GM19240 (cell line): Measurements from ENCODE around the gene HOXA5.

Experiments used
- DNase-seq: peaks from one replicate; pipeline ENCODE4 v3.0.0; 2011; ENCODE audit warnings: low spot score; ENCODE audit not compliant: insufficient read length

Gene HOXA5

DNA sequence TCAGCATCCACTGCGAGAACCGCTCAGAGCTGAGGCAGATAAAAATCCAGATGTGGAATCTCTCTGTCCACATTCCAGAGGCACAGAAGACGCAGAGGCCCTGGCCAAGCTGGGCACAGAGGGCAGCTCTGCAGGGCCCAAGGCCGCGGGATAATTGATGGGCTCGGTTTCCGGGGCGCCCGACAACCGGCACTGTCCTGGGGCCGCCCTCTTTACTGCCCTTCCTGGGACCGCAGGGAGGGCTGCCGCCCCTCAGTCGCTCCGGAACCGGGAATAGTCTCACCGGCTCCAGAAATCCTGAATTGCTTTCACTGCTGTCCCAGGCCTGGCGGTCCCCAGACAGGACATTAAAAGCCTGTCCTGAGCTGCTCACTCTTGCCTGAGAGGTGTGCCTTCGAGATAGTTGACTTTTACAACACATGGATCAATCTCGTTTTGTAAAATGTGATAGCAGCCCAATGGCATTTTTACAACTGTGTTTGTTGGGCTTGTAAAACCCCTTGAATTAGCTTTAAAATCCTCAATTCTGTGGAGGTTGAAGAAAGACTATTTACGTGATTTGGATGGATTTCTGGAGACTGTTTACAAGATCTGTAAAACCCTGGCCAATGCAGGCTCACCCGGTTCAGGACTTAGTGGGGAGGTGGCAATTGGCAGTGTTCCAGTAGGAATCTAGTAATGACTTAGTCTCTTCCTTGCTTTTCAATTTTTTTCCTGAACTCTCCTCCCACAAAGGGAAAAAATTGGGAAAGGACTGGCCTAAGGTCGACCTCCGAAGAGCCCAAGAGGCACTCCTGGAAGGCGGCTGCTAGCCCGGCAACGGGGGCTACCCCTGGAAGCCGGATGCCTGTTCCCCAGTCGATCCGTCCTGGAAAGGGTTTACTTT, 5.5 kb upstream of the HOXA5 start:
- DNase-seq = no peak

DNA sequence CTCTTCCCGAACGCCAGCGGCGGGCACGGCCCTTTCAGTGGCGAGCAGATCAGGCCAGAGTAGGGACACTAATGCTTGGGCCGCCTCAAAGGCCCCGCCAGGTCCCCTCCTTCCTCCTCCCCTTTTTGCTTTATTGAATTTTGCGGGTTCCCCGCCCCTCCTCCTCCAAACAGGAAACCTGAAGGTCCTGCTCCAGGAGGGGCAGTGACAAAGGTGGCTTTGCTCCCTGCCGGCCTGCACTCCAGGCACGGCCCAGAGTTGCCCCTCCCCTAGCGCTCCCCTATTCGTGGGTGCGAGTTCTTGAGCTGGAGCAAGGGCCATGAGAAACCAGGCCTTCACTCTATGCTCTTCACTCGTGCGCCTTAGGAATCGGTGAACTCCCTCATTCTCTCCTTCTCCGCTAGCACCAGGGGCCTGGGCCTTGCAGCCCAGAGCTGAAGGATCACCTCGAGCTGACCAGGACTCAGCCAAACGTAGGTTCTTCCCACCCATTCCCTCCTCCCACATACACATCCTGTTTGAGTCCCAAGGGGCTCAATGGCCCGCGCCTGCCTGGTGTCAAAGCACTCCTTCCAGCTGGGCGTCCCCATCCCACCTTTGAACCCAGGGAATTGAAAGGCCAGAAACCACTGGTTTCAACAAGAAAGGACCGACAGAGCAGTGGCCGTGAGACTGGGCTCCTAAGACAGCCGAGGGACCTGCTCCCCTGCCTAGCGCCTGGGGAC, 4.7 kb upstream of the HOXA5 start:
- DNase-seq = no peak

DNA sequence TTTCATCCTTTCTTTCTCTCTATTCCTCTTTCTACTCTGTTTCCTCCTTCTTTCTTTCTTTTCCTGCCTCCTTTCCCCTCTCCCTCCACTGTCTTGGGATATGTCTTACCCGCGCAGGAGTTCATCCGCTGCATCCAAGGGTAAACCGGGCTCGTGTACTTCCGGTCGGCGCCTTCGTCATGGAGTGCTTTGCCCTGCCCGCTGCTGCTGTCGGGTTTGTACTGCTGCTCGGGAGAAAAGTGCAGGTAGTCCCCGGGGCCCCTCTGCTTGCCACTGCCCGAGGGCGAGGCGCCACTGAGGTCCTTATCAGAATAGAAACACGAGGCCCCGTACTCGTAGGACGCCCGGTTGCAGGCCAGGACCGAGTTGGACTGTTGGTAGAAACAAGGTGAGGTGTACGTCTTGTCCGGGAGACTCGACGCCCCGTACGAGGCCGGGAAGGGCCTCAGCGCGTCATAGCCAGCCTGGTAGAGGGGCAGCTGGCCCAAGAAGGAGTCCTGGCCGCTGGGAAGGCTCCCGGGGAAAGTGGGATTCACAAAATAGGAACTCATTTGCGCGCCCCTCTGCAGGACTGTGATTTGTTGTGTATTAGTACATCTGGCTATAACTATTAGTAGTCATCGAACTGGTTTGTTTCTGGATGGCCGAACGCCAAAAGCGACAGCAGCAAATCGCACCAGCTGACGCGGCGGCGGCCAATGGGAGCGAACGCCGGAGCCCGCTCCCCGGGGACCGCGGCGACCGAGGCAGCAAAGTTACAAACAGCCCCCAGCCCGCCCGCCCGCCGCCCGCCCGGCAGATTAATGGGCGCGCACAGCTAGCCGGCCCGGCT, 3.9 kb upstream of the HOXA5 start, which contains the start of gene HOXA6:
Gene HOXA6, minus strand, starts transcription at position 576 of the 832 bp plus-strand sequence. Its CDS starts 25 bp downstream, at position 551.
- DNase-seq = no peak

DNA sequence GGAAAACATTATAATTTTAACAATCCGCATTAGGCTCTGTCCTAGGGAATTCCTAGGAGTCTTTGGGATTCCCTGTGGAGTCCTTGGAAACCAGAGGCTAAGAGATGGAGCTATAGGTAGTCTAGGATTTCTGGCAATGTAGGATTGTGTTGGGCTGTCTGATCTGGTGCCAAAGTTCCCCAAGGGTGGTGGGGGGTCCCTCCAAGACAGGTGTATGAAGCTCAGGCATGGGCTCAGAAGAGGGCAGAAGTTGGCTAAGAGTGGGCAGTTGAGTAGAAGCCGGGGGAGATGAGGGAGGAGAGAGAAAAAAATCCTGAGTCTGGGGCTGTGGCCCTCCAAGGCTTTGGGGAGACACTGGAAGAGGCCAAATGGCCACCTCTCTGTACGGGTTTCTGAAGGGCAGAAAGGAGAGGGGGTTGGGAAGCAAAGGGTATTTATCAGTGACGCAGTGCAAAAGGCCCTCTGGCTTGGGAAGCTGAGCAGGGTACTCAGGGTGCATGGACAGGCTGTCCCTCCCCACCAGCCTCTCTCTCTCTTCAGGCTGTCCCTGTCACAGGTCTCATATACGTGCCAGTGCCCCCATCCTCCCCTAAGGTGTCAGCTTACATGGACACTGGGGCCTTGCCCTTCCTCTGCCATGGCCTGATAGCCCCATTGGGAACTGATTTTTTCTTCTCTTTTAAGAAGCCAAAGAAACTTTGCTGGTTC, 3.2 kb upstream of the HOXA5 start:
- DNase-seq = no peak

DNA sequence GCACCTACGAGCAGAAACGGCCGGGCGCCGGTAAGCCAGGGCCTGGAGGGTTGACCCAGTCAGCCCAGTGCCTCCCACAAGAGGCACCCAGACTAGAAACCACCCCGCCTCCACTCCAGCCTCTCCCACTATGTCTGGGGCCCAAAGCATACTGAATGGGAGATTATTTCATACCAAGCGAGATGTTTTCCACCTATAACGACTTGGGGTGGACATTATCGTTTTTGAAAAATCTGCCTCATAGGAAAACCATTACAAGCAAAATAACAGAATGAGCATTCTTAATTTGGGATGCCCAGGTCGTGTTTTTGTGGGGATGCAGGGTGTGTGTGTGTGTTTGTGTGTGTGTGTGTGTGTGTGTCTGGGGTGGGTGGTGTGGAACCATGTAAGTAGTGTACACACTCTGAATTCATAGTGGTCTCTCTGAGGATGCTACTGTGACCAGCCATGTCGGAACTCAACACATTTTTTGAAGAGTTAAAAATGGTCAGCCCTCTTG, 2.5 kb upstream of the HOXA5 start:
- no peak for DNase-seq

DNA sequence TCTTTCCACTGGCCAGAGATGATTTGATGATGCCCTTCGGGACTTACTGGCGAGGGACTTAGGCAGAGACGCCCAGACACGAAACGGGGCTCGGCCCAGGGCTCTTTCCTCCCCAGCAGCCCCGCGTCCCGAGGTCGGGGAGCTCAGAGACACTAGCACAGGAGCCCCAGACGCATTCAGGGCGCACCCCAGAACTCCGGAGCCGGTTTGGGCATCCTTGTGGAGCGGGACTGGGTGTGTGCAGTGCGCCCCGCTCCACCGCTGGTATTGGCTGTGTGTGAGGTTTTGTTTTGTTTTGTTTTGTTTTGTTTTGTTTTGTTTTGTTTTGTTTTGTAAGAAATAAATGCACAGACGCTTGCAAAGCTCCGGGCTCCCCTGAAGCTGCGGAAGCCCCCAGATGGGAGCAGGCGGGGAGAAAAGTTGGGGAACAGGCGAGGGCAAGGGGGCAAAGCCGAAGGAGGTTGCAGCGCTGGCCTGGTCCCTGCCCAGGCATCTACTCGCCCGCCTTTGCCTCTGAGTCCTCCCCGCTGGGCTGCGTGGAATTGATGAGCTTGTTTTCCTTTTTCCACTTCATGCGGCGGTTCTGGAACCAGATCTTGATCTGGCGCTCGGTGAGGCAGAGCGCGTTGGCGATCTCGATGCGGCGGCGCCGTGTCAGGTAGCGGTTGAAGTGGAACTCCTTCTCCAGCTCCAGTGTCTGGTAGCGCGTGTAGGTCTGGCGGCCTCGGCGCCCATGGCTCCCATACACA, 1.9 kb upstream of the HOXA5 start:
- no peak for DNase-seq

DNA sequence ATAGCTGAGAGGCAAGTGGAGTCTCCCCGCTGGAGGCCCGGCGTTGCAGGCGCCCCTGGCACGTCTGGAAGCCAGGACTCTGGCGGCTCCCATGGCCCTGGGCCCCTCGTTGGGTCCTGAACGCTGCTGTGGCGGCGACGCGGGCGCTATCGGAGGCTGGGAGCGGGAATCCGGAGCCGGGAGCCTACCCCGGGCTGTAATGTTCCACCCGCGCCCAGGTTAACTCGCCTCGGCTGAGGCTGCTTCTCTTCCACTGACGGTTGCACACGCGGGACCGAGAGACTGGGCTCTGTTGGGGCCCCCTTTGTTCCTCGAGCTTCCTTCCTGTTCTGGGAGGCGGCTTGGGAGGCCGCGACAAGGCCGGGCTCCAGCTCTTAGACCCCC, 1.3 kb upstream of the HOXA5 start:
- DNase-seq = no peak

DNA sequence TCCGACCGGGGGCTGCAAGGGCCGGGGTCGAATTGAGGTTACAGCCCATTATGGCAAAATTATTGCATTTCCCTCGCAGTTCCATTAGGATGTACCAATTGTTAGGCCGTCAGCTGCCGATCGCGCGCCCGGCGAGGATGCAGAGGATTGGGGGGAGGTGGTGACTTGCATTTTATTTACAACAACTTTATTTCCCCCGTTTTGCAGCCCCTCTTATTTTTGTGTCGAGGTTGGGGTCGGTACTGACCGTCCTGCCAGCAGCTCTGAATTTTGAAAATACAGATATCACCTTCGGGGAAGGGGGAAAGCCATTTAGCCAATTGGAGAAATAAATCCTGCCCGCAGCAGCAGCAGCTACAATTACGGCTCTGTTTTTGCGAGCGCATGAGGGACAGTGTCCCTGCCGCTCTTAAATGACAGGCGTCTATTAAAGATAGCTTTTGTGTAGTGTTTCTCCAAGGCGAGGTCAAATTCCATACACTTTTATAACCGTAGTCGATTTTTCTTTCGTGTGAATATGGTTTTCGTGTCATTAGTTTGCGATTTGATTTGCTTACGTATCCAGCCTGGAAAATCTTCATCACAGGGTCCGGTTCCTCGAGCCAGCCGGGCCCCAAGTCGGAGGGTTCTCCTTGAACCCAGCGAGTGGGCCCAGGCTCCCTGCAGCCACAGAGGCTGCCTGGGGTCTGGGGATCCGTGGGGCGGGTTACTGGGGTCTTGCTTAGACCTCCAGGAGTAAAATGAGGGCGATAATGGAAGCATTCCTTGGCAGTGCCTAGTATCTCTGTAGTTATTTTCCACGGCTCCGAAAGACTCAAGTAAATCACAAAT, 684 bp upstream of the HOXA5 start:
- DNase-seq = no peak

DNA sequence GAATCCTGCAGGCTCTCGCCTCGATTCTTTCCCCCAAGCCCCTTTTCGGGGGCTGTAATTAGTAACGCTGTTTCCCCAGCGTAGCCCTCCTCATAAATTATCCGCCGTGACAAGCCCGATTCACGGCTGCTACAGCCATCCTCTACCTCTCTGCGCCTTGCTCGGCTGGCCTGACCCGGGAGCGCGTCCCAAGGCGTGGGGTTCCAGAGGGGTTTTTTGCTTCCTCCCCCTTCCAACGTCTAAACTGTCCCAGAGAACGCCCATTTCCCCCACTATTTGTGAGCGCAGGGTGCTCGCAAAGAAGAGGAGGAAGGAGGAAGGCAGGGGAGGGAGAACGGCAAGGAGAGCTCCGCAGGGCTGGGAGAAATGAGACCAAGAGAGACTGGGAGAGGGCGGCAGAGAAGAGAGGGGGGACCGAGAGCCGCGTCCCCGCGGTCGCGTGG, 880 bp downstream of the HOXA5 start:
- DNase-seq = no peak

DNA sequence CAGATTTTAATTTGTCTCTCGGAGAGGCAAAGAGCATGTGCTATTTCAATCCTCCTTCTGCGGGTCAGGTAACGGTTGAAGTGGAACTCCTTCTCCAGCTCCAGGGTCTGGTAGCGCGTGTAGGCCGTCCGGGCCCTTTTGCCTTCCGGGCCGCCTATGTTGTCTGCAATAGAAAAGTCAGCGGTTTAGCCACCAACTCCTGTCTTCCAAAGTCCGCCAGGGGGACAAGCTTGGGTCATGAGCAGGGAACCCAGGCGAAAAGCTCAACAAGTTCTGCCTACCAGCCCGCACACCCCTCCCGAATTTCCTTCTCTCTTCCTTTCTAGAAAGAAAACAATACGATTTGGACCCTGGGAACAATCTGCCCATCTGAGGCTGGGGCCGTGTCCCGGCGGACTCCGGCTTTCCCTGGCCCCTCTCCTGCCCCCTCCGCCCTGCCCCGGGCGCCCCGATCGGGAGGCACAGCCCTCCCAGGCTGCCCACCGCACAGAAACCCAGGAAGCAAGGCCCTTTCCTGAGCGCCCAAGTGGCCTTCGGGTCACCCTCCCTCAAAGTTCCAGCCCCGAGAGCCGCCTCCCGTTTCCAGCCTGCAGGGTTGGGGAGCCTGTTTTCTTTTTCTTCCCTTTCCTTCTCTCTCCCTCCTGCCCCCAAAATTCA, 1.4 kb downstream of the HOXA5 start:
- DNase-seq = no peak

DNA sequence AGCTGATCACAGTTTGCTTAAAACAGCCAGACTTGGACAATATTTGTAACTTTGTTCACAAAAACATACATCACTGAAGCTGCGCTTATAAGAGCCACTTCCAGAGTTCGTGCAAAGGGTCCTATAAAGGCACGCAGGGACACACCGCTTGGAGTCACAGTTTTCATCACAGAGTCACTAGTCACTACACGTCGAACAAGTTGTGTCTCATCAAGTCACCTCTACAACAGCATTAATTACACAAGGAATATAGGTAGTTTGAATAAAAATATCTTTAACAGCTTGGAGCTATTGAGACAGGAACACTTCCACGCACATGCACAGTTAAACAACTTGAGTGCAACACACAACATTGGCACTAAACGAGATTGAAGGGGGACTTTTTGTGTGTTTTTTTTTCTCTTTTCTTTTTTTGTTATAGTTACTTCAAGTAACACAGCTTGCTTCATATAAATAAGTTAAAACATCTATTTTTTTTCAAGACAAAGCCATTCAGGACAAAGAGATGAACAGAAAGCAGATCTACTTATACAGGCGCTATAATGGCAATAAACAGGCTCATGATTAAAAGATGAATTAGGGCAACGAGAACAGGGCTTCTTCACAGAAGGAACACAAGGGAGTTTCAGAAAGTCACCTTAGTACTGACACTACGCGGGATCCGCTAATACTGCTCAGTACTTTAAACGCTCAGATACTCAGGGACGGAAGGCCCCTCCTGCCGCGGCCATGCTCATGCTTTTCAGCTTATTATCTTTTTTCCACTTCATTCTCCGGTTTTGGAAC, 2.2 kb downstream of the HOXA5 start:
- no peak for DNase-seq

DNA sequence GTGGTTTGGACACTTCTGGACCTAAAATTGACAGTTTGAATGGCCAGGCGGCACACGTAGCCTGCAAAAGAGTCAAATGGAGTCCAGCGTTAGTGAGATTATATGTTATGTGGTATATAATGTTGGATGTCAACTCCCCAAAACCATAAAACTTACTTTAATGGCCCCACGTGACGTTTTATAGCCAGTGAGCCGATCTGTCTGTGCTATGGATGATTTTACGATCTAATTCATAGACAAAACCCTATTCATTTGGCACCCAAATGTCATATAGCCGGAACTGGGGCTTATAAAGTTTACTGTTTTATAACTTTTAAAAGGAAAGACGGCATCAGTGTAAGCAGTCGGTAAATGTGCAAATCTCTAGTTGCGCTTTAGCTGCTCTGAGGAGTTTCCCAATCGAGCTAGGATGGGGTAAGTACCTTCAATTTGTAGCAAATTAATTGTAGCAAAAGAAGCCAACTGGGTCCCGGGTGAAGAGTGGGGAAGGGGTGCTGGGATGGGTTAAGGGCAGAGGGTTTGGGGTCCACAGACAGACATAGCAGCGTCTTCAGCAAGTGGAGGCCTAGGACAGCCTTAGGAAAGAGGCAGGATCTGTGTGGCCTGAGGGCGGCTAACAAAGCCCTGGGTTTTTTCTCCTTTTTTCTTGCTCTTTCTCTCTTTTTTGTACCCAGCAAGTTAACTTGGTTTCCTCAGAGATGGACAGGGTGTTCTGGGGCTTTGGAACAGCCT, 3.2 kb downstream of the HOXA5 start:
- DNase-seq = no peak

DNA sequence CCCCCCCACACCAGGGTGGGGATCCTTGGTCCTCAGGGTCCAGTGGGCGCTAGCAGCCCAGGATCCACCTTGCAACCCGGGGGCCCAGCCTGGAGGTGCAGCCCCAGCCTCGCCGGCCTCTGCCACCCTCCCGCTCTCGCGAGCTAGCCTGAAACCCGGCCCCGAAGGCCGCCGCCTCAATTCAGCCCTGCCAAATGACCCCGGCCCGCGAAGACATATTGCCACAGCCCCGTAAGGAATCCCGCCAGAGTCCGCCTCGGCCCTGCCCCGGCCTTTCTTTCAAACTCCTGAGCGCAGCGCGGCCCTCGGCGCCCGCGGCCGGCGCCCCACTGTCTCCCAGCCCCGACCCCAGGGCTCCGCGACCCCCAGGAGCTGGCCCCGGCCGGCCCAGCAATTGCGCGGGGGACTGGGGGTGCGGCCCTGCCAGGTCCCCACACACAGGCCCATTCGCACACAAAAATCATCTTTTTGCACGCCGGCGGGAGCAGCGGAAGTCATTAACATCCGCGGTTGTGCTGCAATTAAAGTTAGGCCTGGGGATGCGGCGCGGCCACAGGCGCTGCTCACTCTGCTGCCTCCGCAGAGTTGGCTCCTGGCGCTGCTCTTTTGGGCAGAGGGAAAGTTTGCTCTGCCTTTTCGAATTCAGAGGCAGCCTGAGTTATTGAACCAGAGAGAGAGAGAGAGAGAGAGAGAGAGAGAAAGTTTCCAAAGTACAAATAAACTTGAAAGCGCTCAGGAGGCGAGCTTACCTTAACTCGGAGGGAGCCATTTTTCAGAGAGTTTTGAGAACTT, 4.0 kb downstream of the HOXA5 start:
- no peak for DNase-seq

DNA sequence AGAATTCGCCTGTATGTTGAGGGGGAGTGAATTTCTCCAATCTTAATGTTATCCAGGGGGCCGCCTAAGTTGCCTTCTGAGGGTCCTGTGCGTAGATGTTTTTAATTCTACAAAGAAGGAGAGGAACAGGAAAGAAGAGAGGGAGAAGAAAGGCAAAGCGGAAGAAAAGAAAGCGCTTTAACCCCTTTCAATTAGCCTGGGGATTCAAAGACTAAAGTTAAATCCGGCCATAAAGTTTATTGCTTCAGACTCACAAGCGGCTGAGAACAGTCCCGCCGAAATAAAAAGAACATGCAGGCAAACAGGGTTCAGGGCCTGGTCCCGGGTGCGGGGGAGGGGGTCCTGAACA, 4.5 kb downstream of the HOXA5 start:
- no peak for DNase-seq

DNA sequence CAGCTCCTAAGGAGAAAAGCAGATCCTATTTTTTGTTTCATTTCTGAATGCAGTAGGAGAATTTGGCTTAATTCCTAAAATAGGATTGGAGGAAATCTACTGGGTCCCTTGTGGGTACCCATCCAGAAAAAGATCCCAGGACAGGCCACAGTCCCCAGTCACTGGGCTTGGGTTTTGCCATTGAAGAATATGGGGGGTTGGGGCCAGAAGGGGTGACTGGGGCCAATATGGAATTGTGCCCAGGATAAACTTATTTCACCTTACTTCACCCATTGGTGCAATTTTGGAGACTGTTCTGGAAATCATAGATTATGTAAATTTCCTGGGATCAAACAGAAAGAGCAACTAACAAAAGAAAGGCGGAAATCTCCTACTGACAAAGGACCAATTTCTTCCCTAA, 5.0 kb downstream of the HOXA5 start:
- DNase-seq = no peak

DNA sequence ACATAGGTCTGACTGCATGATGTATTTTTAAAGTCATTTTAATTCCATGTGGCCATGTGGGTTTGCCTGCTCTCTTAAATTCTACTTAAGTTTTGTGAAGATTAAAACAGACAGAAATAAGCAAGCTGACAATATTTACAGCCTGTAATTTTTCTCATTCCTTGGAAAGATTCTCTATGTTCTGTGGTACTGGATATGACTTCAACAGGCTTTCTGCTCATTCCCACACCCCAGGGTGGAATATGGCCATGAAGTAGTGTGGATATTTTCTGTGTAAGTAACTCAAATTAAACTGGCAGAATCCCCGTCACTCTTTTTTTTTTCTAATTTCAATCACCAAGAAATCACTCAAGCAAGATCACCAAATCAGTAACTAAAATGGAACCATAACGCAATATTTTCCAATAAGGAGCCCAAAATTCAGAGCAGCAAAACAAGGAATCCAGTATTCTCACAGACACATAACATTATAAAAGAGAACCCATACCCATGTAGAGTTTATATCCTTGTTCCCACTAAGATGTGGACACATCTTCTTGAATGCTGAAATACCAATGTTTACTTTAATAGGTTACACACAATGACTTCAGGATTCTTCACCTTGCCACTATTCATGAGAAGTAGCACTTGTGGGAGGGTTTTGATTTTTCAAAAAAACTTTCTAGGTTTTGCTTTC, 5.7 kb downstream of the HOXA5 start:
- no peak for DNase-seq
